DMS53 (cell line): Measurements from ENCODE around the gene SPG21.

Source experiments
- DNase-seq: peaks from one replicate; lab custom pipeline; 2025; lab: John Stamatoyannopoulos, UW

The SPG21 gene

GRCh38 chr15:64938192-64938591, 51.5 kb downstream of the SPG21 start:
- peak; percentile 93 for DNase-seq

GRCh38 chr15:64934023-64934422, 55.7 kb downstream of the SPG21 start:
- DNase-seq = no peak

GRCh38 chr15:64931381-64931780, 58.3 kb downstream of the SPG21 start:
- DNase-seq = no peak

- no peak for DNase-seq
Observed at GRCh38 chr15:64930778-64931371, 58.8 kb downstream of the SPG21 start.

- DNase-seq = no peak
Observed at GRCh38 chr15:64930019-64930652, 59.6 kb downstream of the SPG21 start.

GRCh38 chr15:64928626-64929220, 61.0 kb downstream of the SPG21 start:
- no peak for DNase-seq

- no peak for DNase-seq
Observed at GRCh38 chr15:64926661-64927060, 63.1 kb downstream of the SPG21 start.

- DNase-seq = no peak
Observed at GRCh38 chr15:64925335-64926330, 64.1 kb downstream of the SPG21 start.

GRCh38 chr15:64923546-64923945, 66.2 kb downstream of the SPG21 start:
- DNase-seq = no peak

- no peak for DNase-seq
Observed at GRCh38 chr15:64921711-64922110, 68.0 kb downstream of the SPG21 start.

GRCh38 chr15:64919721-64920120, 70.0 kb downstream of the SPG21 start:
- no peak for DNase-seq

- no peak for DNase-seq
Observed at GRCh38 chr15:64917211-64917610, 72.5 kb downstream of the SPG21 start.

- no peak for DNase-seq
Observed at GRCh38 chr15:64916365-64916764, 73.3 kb downstream of the SPG21 start.

- DNase-seq = no peak
Observed at GRCh38 chr15:64915518-64916227, 74.0 kb downstream of the SPG21 start.
